ENCODE measurements around the gene ICAM4.
"Not testable (repeated sequence)": the region's sequence is repeated elsewhere in the genome, so short reads cannot be mapped to it uniquely, and the experiment has no call there.

The ICAM4 gene, protein sequence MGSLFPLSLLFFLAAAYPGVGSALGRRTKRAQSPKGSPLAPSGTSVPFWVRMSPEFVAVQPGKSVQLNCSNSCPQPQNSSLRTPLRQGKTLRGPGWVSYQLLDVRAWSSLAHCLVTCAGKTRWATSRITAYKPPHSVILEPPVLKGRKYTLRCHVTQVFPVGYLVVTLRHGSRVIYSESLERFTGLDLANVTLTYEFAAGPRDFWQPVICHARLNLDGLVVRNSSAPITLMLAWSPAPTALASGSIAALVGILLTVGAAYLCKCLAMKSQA

GRCh38 chr19:10286803-10287737 lies at the start of gene ICAM4:
TSS of gene ICAM4 (plus strand) at chr19:10286955. CDS start at chr19:10287013, 58 bp downstream.
- no peak for ATAC-seq

DNA sequence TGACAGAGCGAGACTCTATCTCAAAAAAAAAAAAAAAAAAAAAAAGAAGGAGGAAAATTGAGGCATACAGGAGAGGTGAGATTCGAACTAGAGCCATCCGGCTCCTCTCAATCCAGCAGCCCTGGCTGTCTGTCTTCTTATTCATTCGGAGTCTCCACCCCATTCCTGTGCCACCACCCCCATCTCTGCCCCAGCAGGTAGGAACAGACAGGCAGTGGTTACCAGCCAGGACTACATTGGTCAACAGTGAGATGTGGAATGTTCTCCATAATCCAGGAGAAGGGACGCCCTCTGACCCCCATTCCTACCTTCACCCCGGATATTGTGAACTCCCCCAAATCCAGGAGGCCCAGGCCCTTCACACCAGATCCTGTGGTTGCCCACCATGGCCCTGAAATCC lies 49.1 kb upstream of the ICAM4 start:
- ATAC-seq: no peak

DNA sequence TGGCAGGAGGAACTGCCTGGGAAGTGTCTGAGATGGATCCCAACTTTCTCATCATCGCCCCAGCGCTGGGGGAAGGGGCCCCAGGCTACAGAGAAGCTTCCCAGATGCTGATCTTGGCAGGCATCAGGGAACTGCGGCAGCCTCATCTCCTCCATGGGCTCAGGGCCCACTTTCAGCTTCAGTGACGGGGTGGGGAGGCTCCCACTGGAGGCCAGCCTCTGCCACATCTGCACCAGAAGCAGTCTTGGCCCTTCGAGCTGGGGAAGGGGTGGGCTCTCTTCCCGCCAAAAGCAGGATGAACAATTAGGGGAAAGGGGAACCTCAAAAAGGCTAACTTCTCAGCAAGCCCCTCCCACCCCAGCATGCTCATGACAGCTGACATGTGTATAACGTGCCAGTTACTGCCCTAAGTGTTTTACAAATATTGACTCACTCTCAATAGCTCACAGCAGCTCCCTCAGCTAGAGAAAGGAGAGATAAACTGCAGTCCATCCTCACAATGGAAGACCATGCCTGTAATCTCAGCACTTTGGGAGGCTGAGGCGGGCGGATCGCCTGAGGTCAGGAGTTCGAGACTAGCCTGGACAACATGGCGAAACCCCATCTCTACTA lies 48.5 kb upstream of the ICAM4 start:
- ATAC-seq: no peak

DNA sequence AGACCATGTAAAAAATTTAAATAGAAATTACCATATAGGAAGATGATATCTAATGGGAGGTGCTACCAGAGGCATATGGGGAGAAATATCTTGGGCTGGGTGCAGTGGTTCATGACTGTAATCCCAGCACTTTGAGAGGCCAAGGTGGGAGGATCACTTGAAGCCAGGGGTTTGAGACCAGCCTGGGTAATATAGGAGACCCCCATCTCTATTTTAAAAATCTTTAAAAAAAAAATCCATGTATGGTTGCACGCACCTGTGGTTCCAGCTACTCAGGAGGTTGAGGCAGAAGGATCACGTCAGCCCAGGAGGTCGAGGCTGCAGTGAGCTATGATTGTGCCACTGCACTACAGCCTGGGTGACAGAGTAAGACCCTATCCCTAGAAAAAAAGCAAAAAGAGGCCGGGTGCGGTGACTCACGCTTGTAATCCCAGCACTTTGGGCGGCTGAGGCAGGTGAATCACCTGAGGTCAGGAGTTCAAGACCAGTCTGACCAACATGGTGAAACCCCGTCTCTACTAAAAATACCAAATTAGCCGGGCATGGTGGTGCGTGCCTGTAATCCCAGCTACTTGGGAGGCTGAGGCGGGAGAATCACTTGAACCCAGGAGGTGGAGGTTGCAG lies 44.8 kb upstream of the ICAM4 start:
- ATAC-seq: not testable (repeated sequence)

DNA sequence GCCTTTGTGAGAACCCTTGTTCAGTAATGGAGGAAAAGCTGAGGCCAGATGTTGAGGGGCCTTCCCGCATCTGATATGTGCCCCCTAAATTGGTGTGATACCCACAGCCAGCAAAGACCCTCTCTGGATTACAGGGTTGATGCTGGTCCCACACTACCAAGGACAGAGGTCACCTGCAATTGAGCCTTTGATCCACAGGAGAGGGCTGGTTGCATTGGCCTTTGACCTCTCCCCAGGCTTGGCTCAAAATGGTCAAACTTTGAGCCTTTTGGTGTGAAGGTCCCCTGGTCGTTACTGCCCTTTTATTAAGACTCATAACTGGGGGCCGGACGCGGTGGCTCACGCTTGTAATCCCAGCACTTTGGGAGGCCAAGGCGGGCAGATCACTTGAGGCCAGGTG lies 43.1 kb upstream of the ICAM4 start:
- no peak for ATAC-seq

- no peak for ATAC-seq
Measured at GRCh38 chr19:10245189-10245939, 41.4 kb upstream of the ICAM4 start.

GRCh38 chr19:10246511-10246910 lies 40.2 kb upstream of the ICAM4 start:
- no peak for ATAC-seq

- peak; percentile 97 to 98 for ATAC-seq
Measured at GRCh38 chr19:10251792-10252694, 34.7 kb upstream of the ICAM4 start, which contains the start of gene MRPL4. TSS of gene MRPL4 (plus strand) at chr19:10252214. CDS start at chr19:10252254, 40 bp downstream.

GRCh38 chr19:10252707-10253106 lies 34.0 kb upstream of the ICAM4 start:
- no peak for ATAC-seq

DNA sequence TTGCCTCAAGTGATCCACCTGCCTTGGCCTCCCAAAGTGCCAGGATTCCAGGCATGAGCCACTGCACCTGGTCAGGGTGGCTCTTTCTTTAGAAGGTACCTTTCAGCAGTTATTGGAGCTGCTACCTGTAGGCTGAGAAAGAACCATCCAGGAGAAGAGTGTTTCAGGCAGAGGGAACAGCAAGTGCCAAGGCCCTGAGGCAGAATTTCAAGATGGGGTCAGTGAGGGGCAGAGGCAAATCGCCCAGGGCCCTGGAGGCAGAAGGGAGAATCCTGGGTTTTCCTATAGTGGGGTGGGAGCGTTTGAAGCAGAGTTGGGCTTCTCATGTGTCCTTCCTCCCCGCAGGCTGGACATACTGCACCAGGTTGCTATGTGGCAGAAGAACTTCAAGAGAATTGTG lies 32.5 kb upstream of the ICAM4 start:
- ATAC-seq: no peak

- no peak for ATAC-seq
Measured at GRCh38 chr19:10255358-10255757, 31.4 kb upstream of the ICAM4 start.

- no peak for ATAC-seq
Measured at GRCh38 chr19:10256551-10256950, 30.2 kb upstream of the ICAM4 start.

DNA sequence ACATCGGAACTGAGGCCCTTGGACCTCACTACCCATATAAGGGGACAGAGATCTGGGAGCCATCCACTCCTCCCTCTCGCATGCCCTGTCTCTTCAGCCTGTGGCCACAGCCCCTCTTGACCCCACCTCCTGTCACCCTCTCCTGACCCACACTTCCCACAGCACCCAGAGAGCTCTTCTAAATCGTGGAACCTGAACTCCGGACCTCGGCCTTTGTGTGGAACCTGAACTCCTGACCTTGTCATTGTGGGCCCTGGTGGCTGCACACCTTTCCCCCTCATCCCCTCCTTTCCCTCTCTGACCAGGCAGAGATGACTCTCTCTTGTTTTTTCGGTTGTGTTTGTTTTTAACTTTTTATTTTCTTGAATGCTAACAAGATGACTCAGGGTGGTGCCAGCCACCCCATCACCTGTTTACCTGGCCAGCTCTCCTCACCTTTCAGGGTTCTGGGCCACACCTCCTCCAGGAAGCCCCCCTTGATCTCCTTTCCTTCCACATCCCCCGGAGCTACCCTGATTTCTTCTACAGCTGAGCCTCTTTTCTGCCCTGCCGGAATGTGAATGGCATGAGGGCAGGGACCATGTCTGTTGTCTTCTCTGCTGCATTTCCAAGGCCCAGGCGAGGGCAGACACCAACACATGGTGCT lies 29.7 kb upstream of the ICAM4 start:
- ATAC-seq: no peak

- no peak for ATAC-seq
Measured at GRCh38 chr19:10258080-10258710, 28.6 kb upstream of the ICAM4 start.

DNA sequence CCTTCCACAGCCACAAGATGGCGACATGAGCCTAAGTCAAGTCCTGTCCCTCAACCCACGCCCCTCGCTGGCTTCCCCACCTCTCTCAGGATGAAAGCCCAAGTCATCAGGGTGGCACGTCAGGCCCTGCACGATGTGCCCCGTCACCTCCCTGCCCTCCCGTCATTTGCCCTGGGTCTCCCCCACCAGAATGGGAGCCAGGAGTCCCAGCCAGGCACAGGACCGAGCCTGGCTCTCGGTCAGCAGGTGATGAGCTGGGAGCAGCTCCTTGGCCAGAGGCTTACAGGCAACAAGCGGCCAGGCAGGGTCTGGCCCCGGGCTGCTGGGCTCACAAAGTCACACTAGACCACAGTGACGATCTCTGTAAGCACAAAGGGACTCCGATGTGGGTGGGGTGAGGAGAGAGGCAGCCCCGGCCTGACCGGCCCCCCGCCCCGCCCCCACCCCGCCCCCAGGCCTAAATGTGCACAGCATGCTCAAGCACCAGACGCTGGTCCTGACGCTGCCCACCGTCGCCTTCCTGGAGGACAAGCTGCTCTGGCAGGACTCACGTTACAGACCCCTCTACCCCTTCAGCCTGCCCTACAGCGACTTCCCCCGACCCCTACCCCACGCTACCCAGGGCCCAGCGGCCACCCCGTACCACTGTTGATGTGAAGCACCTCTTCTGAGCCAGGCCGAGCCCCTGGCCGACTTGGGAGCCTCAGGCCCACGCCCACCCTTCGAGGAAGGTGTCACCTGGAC lies 27.4 kb upstream of the ICAM4 start:
- peak; percentile 84 to 86 for ATAC-seq

DNA sequence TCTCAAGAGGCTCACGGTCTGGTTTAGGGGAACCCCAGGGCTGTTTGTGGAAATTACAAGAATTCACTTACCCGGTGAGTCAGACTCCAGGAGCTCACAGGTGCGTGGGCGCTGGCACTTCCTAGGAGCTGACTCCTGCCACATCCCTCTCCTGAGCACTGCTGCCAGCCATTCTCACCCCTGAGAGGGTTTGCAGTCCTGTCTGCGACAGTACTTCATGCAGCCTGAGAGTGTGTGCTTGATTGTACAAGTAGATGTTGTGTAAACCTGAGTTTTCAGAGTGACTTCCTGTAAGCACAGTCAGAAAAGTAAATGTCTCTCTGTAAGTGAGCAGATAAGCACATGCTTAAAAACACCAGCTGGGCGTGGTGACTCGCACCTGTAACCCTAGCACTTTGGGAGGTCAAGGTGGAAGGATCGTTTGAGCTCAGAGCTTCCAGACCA lies 26.6 kb upstream of the ICAM4 start:
- peak; percentile 66 to 69 for ATAC-seq

GRCh38 chr19:10262771-10263170 lies 24.0 kb upstream of the ICAM4 start:
- ATAC-seq: no peak

- no peak for ATAC-seq
Measured at GRCh38 chr19:10266706-10267105, 20.0 kb upstream of the ICAM4 start.

GRCh38 chr19:10268071-10268470 lies 18.7 kb upstream of the ICAM4 start:
- ATAC-seq: no peak
